ENCODE measurements around the gene FDX1.

GRCh38 chr11:110491577-110492320, 62.0 kb downstream of the FDX1 start:
- no peak for TF ChIP-seq CTCF (IDR thresholded peaks at IDR 0.05)
- TF ChIP-seq POLR2A (IDR thresholded peaks at IDR 0.05), result no peak
